GM23338 (cell line): Measurements from ENCODE around the gene LRRC3C.

Experiments used
- CREB1 ChIP-seq: fragments of 250-450 bp; sonication (Bioruptor Pico); IDR thresholded peaks from 2 replicates; pipeline ENCODE4 v1.5.0; 2020; ENCODE audit warnings: low read depth, mild to moderate bottlenecking, moderate library complexity
- EZH2 ChIP-seq: fragments of 200-600 bp; sonication (generic); IDR thresholded peaks from one replicate; pipeline ENCODE4 v1.8.0; 2017; ENCODE audit warnings: antibody characterized with exemption, mild to moderate bottlenecking, low read depth; ENCODE audit not compliant: unreplicated experiment
- EZH2phosphoT487 ChIP-seq: fragments of 200-600 bp; sonication (generic); IDR thresholded peaks from one replicate; pipeline ENCODE4 v1.8.1; 2018; ENCODE audit warnings: antibody characterized with exemption; ENCODE audit not compliant: unreplicated experiment
- POLR2AphosphoS5 ChIP-seq: IDR thresholded peaks from 2 replicates; pipeline ENCODE4 v1.6.1; 2016; ENCODE audit warnings: antibody characterized with exemption, low read depth
- TF ChIP-seq, protein P1 (sequence below), 2 experiments: fragments of 200-600 bp in 1 of 2; sonication (generic) in 1 of 2; conservative IDR thresholded peaks; 2 replicates each; pipeline versions ENCODE4 v1.5.1 to v1.6.1; 2016 to 2017; ENCODE audit warnings: antibody characterized with exemption in 2 of 2, low read depth in 2 of 2, mild to moderate bottlenecking in 2 of 2, moderate library complexity in 1 of 2
- TF ChIP-seq, protein P2 (sequence below): IDR thresholded peaks from one replicate; pipeline ENCODE4 v1.6.1; 2018; ENCODE audit warnings: antibody characterized with exemption; ENCODE audit not compliant: unreplicated experiment
- TF ChIP-seq, protein P3 (sequence below): IDR thresholded peaks from 2 replicates; pipeline ENCODE4 v1.6.1; 2016; ENCODE audit warnings: antibody characterized with exemption

DNA sequence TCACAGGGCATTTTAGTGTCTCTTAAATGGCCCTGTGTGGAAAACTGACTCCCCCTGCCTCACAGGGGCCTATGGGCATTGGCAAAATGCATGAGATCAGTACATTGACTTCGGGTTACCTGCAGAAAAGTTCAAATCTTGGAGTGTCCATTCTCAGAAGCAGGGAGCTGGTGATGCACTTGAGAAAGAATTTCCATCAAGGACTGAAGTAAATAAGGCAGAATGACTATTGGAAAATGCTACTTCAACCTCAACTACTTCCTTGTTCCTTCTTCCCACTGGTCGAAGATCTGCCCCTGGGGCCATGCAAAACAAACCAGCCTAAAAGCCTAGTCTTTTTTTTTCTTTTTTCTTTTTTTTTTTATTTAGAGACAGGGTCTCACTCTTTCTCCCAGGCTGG lies 21.5 kb downstream of the LRRC3C start:
- TF ChIP-seq EZH2 (no peak), POLR2AphosphoS5 (no peak), CREB1 (CRISPR knock-in tag) (no peak), EZH2phosphoT487 (no peak)
- TF ChIP-seq, protein P1, sequence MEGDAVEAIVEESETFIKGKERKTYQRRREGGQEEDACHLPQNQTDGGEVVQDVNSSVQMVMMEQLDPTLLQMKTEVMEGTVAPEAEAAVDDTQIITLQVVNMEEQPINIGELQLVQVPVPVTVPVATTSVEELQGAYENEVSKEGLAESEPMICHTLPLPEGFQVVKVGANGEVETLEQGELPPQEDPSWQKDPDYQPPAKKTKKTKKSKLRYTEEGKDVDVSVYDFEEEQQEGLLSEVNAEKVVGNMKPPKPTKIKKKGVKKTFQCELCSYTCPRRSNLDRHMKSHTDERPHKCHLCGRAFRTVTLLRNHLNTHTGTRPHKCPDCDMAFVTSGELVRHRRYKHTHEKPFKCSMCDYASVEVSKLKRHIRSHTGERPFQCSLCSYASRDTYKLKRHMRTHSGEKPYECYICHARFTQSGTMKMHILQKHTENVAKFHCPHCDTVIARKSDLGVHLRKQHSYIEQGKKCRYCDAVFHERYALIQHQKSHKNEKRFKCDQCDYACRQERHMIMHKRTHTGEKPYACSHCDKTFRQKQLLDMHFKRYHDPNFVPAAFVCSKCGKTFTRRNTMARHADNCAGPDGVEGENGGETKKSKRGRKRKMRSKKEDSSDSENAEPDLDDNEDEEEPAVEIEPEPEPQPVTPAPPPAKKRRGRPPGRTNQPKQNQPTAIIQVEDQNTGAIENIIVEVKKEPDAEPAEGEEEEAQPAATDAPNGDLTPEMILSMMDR (conservative IDR thresholded peaks at IDR 0.05; ENCODE audit: low read depth in 2 of 2): no peak
- TF ChIP-seq, protein P2, sequence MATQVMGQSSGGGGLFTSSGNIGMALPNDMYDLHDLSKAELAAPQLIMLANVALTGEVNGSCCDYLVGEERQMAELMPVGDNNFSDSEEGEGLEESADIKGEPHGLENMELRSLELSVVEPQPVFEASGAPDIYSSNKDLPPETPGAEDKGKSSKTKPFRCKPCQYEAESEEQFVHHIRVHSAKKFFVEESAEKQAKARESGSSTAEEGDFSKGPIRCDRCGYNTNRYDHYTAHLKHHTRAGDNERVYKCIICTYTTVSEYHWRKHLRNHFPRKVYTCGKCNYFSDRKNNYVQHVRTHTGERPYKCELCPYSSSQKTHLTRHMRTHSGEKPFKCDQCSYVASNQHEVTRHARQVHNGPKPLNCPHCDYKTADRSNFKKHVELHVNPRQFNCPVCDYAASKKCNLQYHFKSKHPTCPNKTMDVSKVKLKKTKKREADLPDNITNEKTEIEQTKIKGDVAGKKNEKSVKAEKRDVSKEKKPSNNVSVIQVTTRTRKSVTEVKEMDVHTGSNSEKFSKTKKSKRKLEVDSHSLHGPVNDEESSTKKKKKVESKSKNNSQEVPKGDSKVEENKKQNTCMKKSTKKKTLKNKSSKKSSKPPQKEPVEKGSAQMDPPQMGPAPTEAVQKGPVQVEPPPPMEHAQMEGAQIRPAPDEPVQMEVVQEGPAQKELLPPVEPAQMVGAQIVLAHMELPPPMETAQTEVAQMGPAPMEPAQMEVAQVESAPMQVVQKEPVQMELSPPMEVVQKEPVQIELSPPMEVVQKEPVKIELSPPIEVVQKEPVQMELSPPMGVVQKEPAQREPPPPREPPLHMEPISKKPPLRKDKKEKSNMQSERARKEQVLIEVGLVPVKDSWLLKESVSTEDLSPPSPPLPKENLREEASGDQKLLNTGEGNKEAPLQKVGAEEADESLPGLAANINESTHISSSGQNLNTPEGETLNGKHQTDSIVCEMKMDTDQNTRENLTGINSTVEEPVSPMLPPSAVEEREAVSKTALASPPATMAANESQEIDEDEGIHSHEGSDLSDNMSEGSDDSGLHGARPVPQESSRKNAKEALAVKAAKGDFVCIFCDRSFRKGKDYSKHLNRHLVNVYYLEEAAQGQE: no peak
- TF ChIP-seq, protein P3, sequence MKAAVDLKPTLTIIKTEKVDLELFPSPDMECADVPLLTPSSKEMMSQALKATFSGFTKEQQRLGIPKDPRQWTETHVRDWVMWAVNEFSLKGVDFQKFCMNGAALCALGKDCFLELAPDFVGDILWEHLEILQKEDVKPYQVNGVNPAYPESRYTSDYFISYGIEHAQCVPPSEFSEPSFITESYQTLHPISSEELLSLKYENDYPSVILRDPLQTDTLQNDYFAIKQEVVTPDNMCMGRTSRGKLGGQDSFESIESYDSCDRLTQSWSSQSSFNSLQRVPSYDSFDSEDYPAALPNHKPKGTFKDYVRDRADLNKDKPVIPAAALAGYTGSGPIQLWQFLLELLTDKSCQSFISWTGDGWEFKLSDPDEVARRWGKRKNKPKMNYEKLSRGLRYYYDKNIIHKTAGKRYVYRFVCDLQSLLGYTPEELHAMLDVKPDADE: no peak
